ENCODE results near the gene CCDC88B.
A peak's percentile ranks its signal among the peaks of the same experiment; 100 is the strongest.

The CCDC88B gene

GRCh38 chr11:64388894-64389293 lies 48.9 kb downstream of the CCDC88B start:
- Histone ChIP-seq H3K27me3 (ENCODE audit: control insufficient read depth, insufficient read depth, low read length) (no peaks in the 10 kb centered on the region), H3K36me3 (ENCODE audit: control insufficient read depth, insufficient read depth, low read length) (no peaks in the 10 kb centered on the region), H3K4me3 (ENCODE audit: low read depth, low read length) (no peak overlapping the region), H3K4me1 (ENCODE audit: control insufficient read depth, insufficient read depth, low read length) (no peaks in the 10 kb centered on the region), H3K9ac (ENCODE audit: low read depth, low read length) (no peak overlapping the region), H3K9me3 (ENCODE audit: control insufficient read depth, insufficient read depth, low read length) (no peaks in the 10 kb centered on the region)

DNA sequence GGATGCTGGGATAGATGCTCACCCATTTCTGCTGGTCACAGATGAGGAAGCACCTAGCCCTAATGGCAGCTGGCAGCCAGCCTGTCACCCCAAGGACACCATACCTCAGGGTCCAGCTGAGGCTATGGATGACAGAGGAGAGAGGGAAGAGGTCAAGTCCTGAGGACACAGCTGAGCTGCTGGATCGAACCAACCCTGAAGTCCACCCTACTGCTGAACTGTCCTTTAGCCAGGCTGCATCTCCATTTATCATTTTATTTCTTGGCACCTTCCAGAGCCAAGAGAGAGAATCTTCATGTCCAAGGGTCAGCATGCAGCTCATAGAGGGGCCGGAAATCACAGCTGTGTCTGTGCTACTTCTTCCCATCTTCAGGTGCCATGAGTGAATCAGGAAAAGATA lies 49.8 kb downstream of the CCDC88B start:
- Histone ChIP-seq H3K9ac (ENCODE audit: low read depth, low read length) (no peak overlapping the region), H3K27me3 (ENCODE audit: control insufficient read depth, insufficient read depth, low read length) (no peaks in the 10 kb centered on the region), H3K4me3 (ENCODE audit: low read depth, low read length) (no peak overlapping the region), H3K36me3 (ENCODE audit: control insufficient read depth, insufficient read depth, low read length) (no peaks in the 10 kb centered on the region), H3K4me1 (ENCODE audit: control insufficient read depth, insufficient read depth, low read length) (no peaks in the 10 kb centered on the region), H3K9me3 (ENCODE audit: control insufficient read depth, insufficient read depth, low read length) (no peaks in the 10 kb centered on the region)

GRCh38 chr11:64390558-64390957 lies 50.6 kb downstream of the CCDC88B start:
- Histone ChIP-seq H3K4me1 (ENCODE audit: control insufficient read depth, insufficient read depth, low read length) (peaks cover 2% of the 10 kb centered on the region), H3K4me3 (ENCODE audit: low read depth, low read length) (no peak overlapping the region), H3K27me3 (ENCODE audit: control insufficient read depth, insufficient read depth, low read length) (no peaks in the 10 kb centered on the region), H3K36me3 (ENCODE audit: control insufficient read depth, insufficient read depth, low read length) (no peaks in the 10 kb centered on the region), H3K9me3 (ENCODE audit: control insufficient read depth, insufficient read depth, low read length) (no peaks in the 10 kb centered on the region), H3K9ac (ENCODE audit: low read depth, low read length) (no peak overlapping the region)

- H3K4me3 ChIP-seq (ENCODE audit: low read depth, low read length) = no peak overlapping the region
- H3K4me1 ChIP-seq (ENCODE audit: control insufficient read depth, insufficient read depth, low read length) = peaks cover 10% of the 10 kb centered on the region
- no peaks in the 10 kb centered on the region for H3K9me3 ChIP-seq (ENCODE audit: control insufficient read depth, insufficient read depth, low read length)
- H3K9ac ChIP-seq (ENCODE audit: low read depth, low read length) = no peak overlapping the region
- H3K27me3 ChIP-seq (ENCODE audit: control insufficient read depth, insufficient read depth, low read length) = no peaks in the 10 kb centered on the region
- H3K36me3 ChIP-seq (ENCODE audit: control insufficient read depth, insufficient read depth, low read length) = no peaks in the 10 kb centered on the region
These were observed 51.8 kb downstream of the CCDC88B start for GRCh38 chr11:64391839-64392238.

- H3K9ac ChIP-seq (ENCODE audit: low read depth, low read length) = peak overlapping the region; percentile 5
- H3K27me3 ChIP-seq (ENCODE audit: control insufficient read depth, insufficient read depth, low read length) = no peaks in the 10 kb centered on the region
- H3K4me1 ChIP-seq (ENCODE audit: control insufficient read depth, insufficient read depth, low read length) = peaks cover 10% of the 10 kb centered on the region
- no peaks in the 10 kb centered on the region for H3K9me3 ChIP-seq (ENCODE audit: control insufficient read depth, insufficient read depth, low read length)
- H3K36me3 ChIP-seq (ENCODE audit: control insufficient read depth, insufficient read depth, low read length) = no peaks in the 10 kb centered on the region
- H3K4me3 ChIP-seq (ENCODE audit: low read depth, low read length) = no peak overlapping the region
These were observed 55.6 kb downstream of the CCDC88B start for GRCh38 chr11:64395545-64396078.

GRCh38 chr11:64396079-64396591 lies 56.1 kb downstream of the CCDC88B start:
- no peak overlapping the region for H3K9ac ChIP-seq (ENCODE audit: low read depth, low read length)

GRCh38 chr11:64400102-64400501 lies 60.1 kb downstream of the CCDC88B start:
- no peak overlapping the region for H3K4me3 ChIP-seq (ENCODE audit: low read depth, low read length)
- no peaks in the 10 kb centered on the region for H3K36me3 ChIP-seq (ENCODE audit: control insufficient read depth, insufficient read depth, low read length)
- no peaks in the 10 kb centered on the region for H3K27me3 ChIP-seq (ENCODE audit: control insufficient read depth, insufficient read depth, low read length)
- peaks cover 10% of the 10 kb centered on the region for H3K4me1 ChIP-seq (ENCODE audit: control insufficient read depth, insufficient read depth, low read length)
- no peaks in the 10 kb centered on the region for H3K9me3 ChIP-seq (ENCODE audit: control insufficient read depth, insufficient read depth, low read length)
- no peak overlapping the region for H3K9ac ChIP-seq (ENCODE audit: low read depth, low read length)

More at GRCh38 chr11:64396079-64396591, 56.1 kb downstream of the CCDC88B start:
- Histone ChIP-seq H3K4me1 (ENCODE audit: control insufficient read depth, insufficient read depth, low read length) (peaks cover 10% of the 10 kb centered on the region), H3K4me3 (ENCODE audit: low read depth, low read length) (no peak overlapping the region), H3K9me3 (ENCODE audit: control insufficient read depth, insufficient read depth, low read length) (no peaks in the 10 kb centered on the region), H3K36me3 (ENCODE audit: control insufficient read depth, insufficient read depth, low read length) (no peaks in the 10 kb centered on the region), H3K27me3 (ENCODE audit: control insufficient read depth, insufficient read depth, low read length) (no peaks in the 10 kb centered on the region)

GRCh38 chr11:64400667-64401066 lies 60.7 kb downstream of the CCDC88B start:
- Histone ChIP-seq H3K9ac (ENCODE audit: low read depth, low read length) (no peak overlapping the region), H3K27me3 (ENCODE audit: control insufficient read depth, insufficient read depth, low read length) (no peaks in the 10 kb centered on the region), H3K4me1 (ENCODE audit: control insufficient read depth, insufficient read depth, low read length) (peaks cover 7% of the 10 kb centered on the region), H3K36me3 (ENCODE audit: control insufficient read depth, insufficient read depth, low read length) (no peaks in the 10 kb centered on the region), H3K4me3 (ENCODE audit: low read depth, low read length) (no peak overlapping the region), H3K9me3 (ENCODE audit: control insufficient read depth, insufficient read depth, low read length) (no peaks in the 10 kb centered on the region)

DNA sequence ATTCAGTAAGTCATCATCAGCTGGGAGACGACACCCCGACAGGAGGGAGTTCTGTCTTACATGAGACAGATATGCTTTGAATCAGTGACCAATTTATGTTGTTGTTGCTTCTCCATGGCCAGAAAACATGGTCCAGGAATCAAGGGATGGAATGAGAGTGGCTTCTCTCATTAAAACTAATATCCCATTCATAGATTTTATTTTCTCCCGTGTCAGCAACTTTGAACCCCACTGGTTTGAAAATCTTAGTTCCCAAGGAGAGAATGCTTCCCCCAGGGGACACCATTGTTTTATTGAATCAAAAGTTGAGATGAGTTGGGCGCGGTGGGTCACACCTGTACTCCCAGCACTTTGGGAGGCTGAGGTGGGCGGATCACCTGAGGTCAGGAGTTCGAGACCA lies 61.8 kb downstream of the CCDC88B start:
- Histone ChIP-seq H3K4me1 (ENCODE audit: control insufficient read depth, insufficient read depth, low read length) (peaks cover 2% of the 10 kb centered on the region), H3K9ac (ENCODE audit: low read depth, low read length) (no peak overlapping the region), H3K4me3 (ENCODE audit: low read depth, low read length) (no peak overlapping the region), H3K9me3 (ENCODE audit: control insufficient read depth, insufficient read depth, low read length) (no peaks in the 10 kb centered on the region), H3K36me3 (ENCODE audit: control insufficient read depth, insufficient read depth, low read length) (no peaks in the 10 kb centered on the region), H3K27me3 (ENCODE audit: control insufficient read depth, insufficient read depth, low read length) (no peaks in the 10 kb centered on the region)

DNA sequence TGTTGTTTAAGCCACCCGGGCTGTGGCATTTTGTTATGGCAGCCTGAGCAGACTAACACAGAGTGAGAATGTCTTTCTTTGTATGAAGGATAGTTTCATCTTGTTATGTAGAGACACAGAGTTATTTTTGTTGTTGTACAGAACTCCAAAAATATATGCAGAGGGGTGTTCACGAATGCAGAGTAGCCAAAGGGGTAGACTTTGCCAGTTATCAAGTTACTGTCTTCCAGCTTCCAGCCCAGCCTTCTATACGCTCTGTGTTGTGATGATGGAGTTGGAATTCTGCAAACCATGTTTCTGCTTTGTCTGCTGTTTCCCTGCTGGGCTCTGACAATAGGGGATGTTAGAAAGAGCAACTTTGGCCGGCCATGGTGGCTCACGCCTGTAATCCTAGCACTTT lies 63.1 kb downstream of the CCDC88B start:
- Histone ChIP-seq H3K27me3 (ENCODE audit: control insufficient read depth, insufficient read depth, low read length) (no peaks in the 10 kb centered on the region), H3K36me3 (ENCODE audit: control insufficient read depth, insufficient read depth, low read length) (no peaks in the 10 kb centered on the region), H3K9me3 (ENCODE audit: control insufficient read depth, insufficient read depth, low read length) (no peaks in the 10 kb centered on the region), H3K4me3 (ENCODE audit: low read depth, low read length) (no peak overlapping the region), H3K9ac (ENCODE audit: low read depth, low read length) (no peak overlapping the region), H3K4me1 (ENCODE audit: control insufficient read depth, insufficient read depth, low read length) (peaks cover 2% of the 10 kb centered on the region)

GRCh38 chr11:64406221-64406946 lies 66.4 kb downstream of the CCDC88B start:
- Histone ChIP-seq H3K4me1 (ENCODE audit: control insufficient read depth, insufficient read depth, low read length) (peaks cover 2% of the 10 kb centered on the region), H3K36me3 (ENCODE audit: control insufficient read depth, insufficient read depth, low read length) (no peaks in the 10 kb centered on the region), H3K27me3 (ENCODE audit: control insufficient read depth, insufficient read depth, low read length) (no peaks in the 10 kb centered on the region), H3K9ac (ENCODE audit: low read depth, low read length) (no peak overlapping the region), H3K9me3 (ENCODE audit: control insufficient read depth, insufficient read depth, low read length) (no peaks in the 10 kb centered on the region), H3K4me3 (ENCODE audit: low read depth, low read length) (no peak overlapping the region)
